Body of pancreas (tissue), 4 donors: Measurements from ENCODE around the gene ATXN1. TPM values are rescaled to one million over a fixed set of nuclear protein-coding genes. Genes with fewer than 3 reads are reported as not detected.
"Not testable (repeated sequence)": the region's sequence is repeated elsewhere in the genome, so short reads cannot be mapped to it uniquely, and the experiment has no call there.

Experiments
- ATAC-seq: fragments of 150-250 bp; one replicate; pipeline ENCODE4 v1.9.1; 2016
- DNase-seq, 4 donors: peaks; one replicate each; pipeline ENCODE4 v3.0.0-alpha.2; 2019
- H3K27ac ChIP-seq, 4 donors: fragments of 200-600 bp; sonication (generic); 1 replicate in 3 of 4; 2 replicates in 1 of 4; pipeline versions ENCODE4 v1.5.1 to v1.6.1; 2016 to 2019; ENCODE audit warnings: mild to moderate bottlenecking in 1 of 4, mixed read lengths in 1 of 4, moderate library complexity in 1 of 4
- H3K27me3 ChIP-seq, 2 donors: fragments of 200-600 bp; sonication (generic); one replicate each; pipeline ENCODE4 v1.6.0; 2016; ENCODE audit warnings: mild to moderate bottlenecking in 1 of 2
- H3K36me3 ChIP-seq, 2 donors: fragments of 200-600 bp; sonication (generic); replicated peaks in 1 of 2; 2 replicates each; pipeline ENCODE4 v1.5.1; 2016; ENCODE audit warnings: low read depth in 2 of 2; ENCODE audit not compliant: insufficient read depth in 1 of 2
- H3K4me1 ChIP-seq: fragments of 200-600 bp; sonication (generic); one replicate; pipeline ENCODE4 v1.6.0; 2016
- H3K4me3 ChIP-seq, 2 donors: fragments of 200-600 bp; sonication (generic); 1 replicate in 1 of 2; 2 replicates in 1 of 2; pipeline ENCODE4 v1.5.1; 2016 to 2019
- H3K9me3 ChIP-seq, 3 donors: fragments of 200-600 bp; sonication (generic); 1 replicate in 2 of 3; 2 replicates in 1 of 3; pipeline ENCODE4 v1.5.1; 2016
- CTCF ChIP-seq, 7 experiments: fragments of 450-650 bp in 4 of 7; fragments of 200-600 bp in 3 of 7; sonication (generic) in 3 of 7; IDR thresholded peaks; one replicate each; pipeline ENCODE4 v1.5.1; 2016 to 2019; ENCODE audit warnings: antibody characterized with exemption in 7 of 7
- POLR2A ChIP-seq, 3 donors: fragments of 450-650 bp; IDR thresholded peaks; one replicate each; pipeline ENCODE4 v1.6.1; 2016; ENCODE audit warnings: antibody characterized with exemption in 3 of 3, mild to moderate bottlenecking in 2 of 3
- WGBS, 2 donors: methylation state at CpG; one replicate each; pipeline ENCODE4 v1.1.5; 2017; 5-methylcytosine and 5-hydroxymethylcytosine counted together
- intact Hi-C: fragments of 100-400 bp; cut with DNase I; formaldehyde crosslinking; loops from one replicate; pipeline ENCODE4 v1.15.1; 2023
- total RNA-seq, 2 donors: library from RNA; depleted of rRNA; stranded (reverse); fragments of >200 nt; gene quantifications; one replicate each; pipeline ENCODE4 v1.1.0, GENCODE V29; 2016

The ATXN1 gene
- total RNA-seq, 2 donors from 2014 or later, result 24.6 to 24.7 TPM

GRCh38 chr6:16272201-16272600, 489.1 kb downstream of the ATXN1 start:
- no peaks in the 10 kb centered on the region for H3K9me3 ChIP-seq
- DNase-seq, result no peak
- TF ChIP-seq CTCF (IDR thresholded peaks at IDR 0.05) (no peak), POLR2A (IDR thresholded peaks at IDR 0.05) (no peak)
- H3K27me3 ChIP-seq, result no peaks in the 10 kb centered on the region
- no peaks in the 10 kb centered on the region for H3K4me1 ChIP-seq
- WGBS, 2 donors, result 39 to 44% methylated on average over 1 of the region's 1 CpG
- intact Hi-C loops, result no loop called here
- no peaks in the 10 kb centered on the region for H3K36me3 ChIP-seq
- no peak for ATAC-seq
- no peak overlapping the region for H3K4me3 ChIP-seq
- no peak overlapping the region for H3K27ac ChIP-seq

GRCh38 chr6:16271428-16271827, 489.8 kb downstream of the ATXN1 start:
- H3K27ac ChIP-seq, result no peak overlapping the region
- no peaks in the 10 kb centered on the region for H3K4me1 ChIP-seq
- DNase-seq, result no peak
- no peak overlapping the region for H3K4me3 ChIP-seq
- no peak for TF ChIP-seq CTCF (IDR thresholded peaks at IDR 0.05)
- TF ChIP-seq POLR2A (IDR thresholded peaks at IDR 0.05), result no peak
- no peaks in the 10 kb centered on the region for H3K36me3 ChIP-seq
- WGBS, 2 donors, result 91 to 96% methylated on average over 5 of the region's 5 CpGs
- H3K27me3 ChIP-seq, result no peaks in the 10 kb centered on the region
- ATAC-seq, result no peak
- H3K9me3 ChIP-seq, result no peaks in the 10 kb centered on the region
- intact Hi-C loops, result no loop called here

- intact Hi-C loops, result no loop called here
- H3K4me3 ChIP-seq, result no peak overlapping the region
- DNase-seq, result no peak
- H3K36me3 ChIP-seq, result no peaks in the 10 kb centered on the region
- no peak overlapping the region for H3K27ac ChIP-seq
- WGBS, 2 donors, result 90 to 94% methylated on average over 5 of the region's 5 CpGs
- no peaks in the 10 kb centered on the region for H3K27me3 ChIP-seq
- no peaks in the 10 kb centered on the region for H3K4me1 ChIP-seq
- no peaks in the 10 kb centered on the region for H3K9me3 ChIP-seq
- ATAC-seq, result no peak
- TF ChIP-seq CTCF (IDR thresholded peaks at IDR 0.05) (no peak), POLR2A (IDR thresholded peaks at IDR 0.05) (no peak)
These were observed 491.0 kb downstream of the ATXN1 start for GRCh38 chr6:16270178-16270794.

- H3K27me3 ChIP-seq, H3K4me1 ChIP-seq, H3K9me3 ChIP-seq, ATAC-seq, intact Hi-C loops, DNase-seq, H3K27ac ChIP-seq, H3K4me3 ChIP-seq, H3K36me3 ChIP-seq: not testable (repeated sequence)
- 80 to 91% methylated on average over 7 of the region's 7 CpGs for WGBS, 2 donors
These were observed 491.7 kb downstream of the ATXN1 start for GRCh38 chr6:16269442-16270070.

- H3K4me3 ChIP-seq, result no peak overlapping the region
- 93 to 94% methylated on average over 14 to 23 of the region's 23 CpGs for WGBS, 2 donors
- no peak overlapping the region for H3K27ac ChIP-seq
- no peaks in the 10 kb centered on the region for H3K36me3 ChIP-seq
- TF ChIP-seq CTCF (IDR thresholded peaks at IDR 0.05), result no peak
- TF ChIP-seq POLR2A (IDR thresholded peaks at IDR 0.05), result no peak
- no peaks in the 10 kb centered on the region for H3K27me3 ChIP-seq
- intact Hi-C loops, result no loop called here
- no peaks in the 10 kb centered on the region for H3K4me1 ChIP-seq
- ATAC-seq (no peak), DNase-seq (no peak)
- no peaks in the 10 kb centered on the region for H3K9me3 ChIP-seq
These were observed 493.6 kb downstream of the ATXN1 start for GRCh38 chr6:16267428-16268263.
